ENCODE data around the gene NADSYN1.

The NADSYN1 gene

GRCh38 chr11:71482746-71483364 lies 29.9 kb downstream of the NADSYN1 start:
- no peak overlapping the region for H3K4me3 ChIP-seq (ENCODE audit: low read length)
- no peak overlapping the region for H3K27ac ChIP-seq (ENCODE audit: low read length)
- no peaks in the 10 kb centered on the region for H3K9me3 ChIP-seq (ENCODE audit: insufficient read depth, low read length)
- H3K4me2 ChIP-seq (ENCODE audit: low read length), result no peak overlapping the region
- no peak overlapping the region for H2AFZ ChIP-seq (ENCODE audit: low read depth, low read length)
- H3K27me3 ChIP-seq (ENCODE audit: low read depth, low read length), result no peaks in the 10 kb centered on the region
- peaks cover 56% of the 10 kb centered on the region for H3K36me3 ChIP-seq (replicated peaks; ENCODE audit: low read depth, low read length)
- H3K79me2 ChIP-seq (ENCODE audit: low read length), result no peaks in the 10 kb centered on the region
- H4K20me1 ChIP-seq (ENCODE audit: insufficient read depth, low read length), result 0 out of 2 replicates have a peak, but pooled peaks cover 7% of the 10 kb centered on the region
- H3K4me1 ChIP-seq (ENCODE audit: low read length), result no peaks in the 10 kb centered on the region
- TF ChIP-seq CTCF (IDR thresholded peaks at IDR 0.05; ENCODE audit: low read depth, low read length), result no peak
- no peak for TF ChIP-seq EZH2phosphoT487 (IDR thresholded peaks at IDR 0.05; ENCODE audit: low read depth)
- no peak overlapping the region for H3K9ac ChIP-seq (ENCODE audit: low read length)

GRCh38 chr11:71483692-71484091 lies 30.7 kb downstream of the NADSYN1 start:
- Histone ChIP-seq H3K4me1 (ENCODE audit: low read length) (peaks cover under 1% of the 10 kb centered on the region; the same call in 1 of the 2 replicates), H2AFZ (ENCODE audit: low read depth, low read length) (no peak overlapping the region), H3K4me2 (ENCODE audit: low read length) (no peak overlapping the region), H3K27me3 (ENCODE audit: low read depth, low read length) (no peaks in the 10 kb centered on the region), H3K4me3 (ENCODE audit: low read length) (no peak overlapping the region), H3K79me2 (ENCODE audit: low read length) (no peaks in the 10 kb centered on the region), H4K20me1 (ENCODE audit: insufficient read depth, low read length) (0 out of 2 replicates have a peak, but pooled peaks cover 7% of the 10 kb centered on the region), H3K27ac (ENCODE audit: low read length) (no peak overlapping the region), H3K9ac (ENCODE audit: low read length) (no peak overlapping the region), H3K9me3 (ENCODE audit: insufficient read depth, low read length) (no peaks in the 10 kb centered on the region), H3K36me3 (replicated peaks; ENCODE audit: low read depth, low read length) (peaks cover 53% of the 10 kb centered on the region)
- TF ChIP-seq CTCF (IDR thresholded peaks at IDR 0.05; ENCODE audit: low read depth, low read length) (no peak), EZH2phosphoT487 (IDR thresholded peaks at IDR 0.05; ENCODE audit: low read depth) (no peak)

GRCh38 chr11:71484248-71485062 lies 31.5 kb downstream of the NADSYN1 start:
- H3K79me2 ChIP-seq (ENCODE audit: low read length), result no peaks in the 10 kb centered on the region
- no peak overlapping the region for H3K4me3 ChIP-seq (ENCODE audit: low read length)
- no peaks in the 10 kb centered on the region for H3K9me3 ChIP-seq (ENCODE audit: insufficient read depth, low read length)
- no peak overlapping the region for H3K4me2 ChIP-seq (ENCODE audit: low read length)
- TF ChIP-seq EZH2phosphoT487 (IDR thresholded peaks at IDR 0.05; ENCODE audit: low read depth) (no peak), CTCF (IDR thresholded peaks at IDR 0.05; ENCODE audit: low read depth, low read length) (no peak)
- H3K27me3 ChIP-seq (ENCODE audit: low read depth, low read length), result no peaks in the 10 kb centered on the region
- peaks cover 51% of the 10 kb centered on the region for H3K36me3 ChIP-seq (replicated peaks; ENCODE audit: low read depth, low read length)
- H2AFZ ChIP-seq (ENCODE audit: low read depth, low read length), result no peak overlapping the region
- H4K20me1 ChIP-seq (ENCODE audit: insufficient read depth, low read length), result 0 out of 2 replicates have a peak, but pooled peaks cover 7% of the 10 kb centered on the region
- no peak overlapping the region for H3K9ac ChIP-seq (ENCODE audit: low read length)
- peaks cover 8% of the 10 kb centered on the region for H3K4me1 ChIP-seq (ENCODE audit: low read length)
- no peak overlapping the region for H3K27ac ChIP-seq (ENCODE audit: low read length)

- Histone ChIP-seq H4K20me1 (ENCODE audit: insufficient read depth, low read length) (0 out of 2 replicates have a peak, but pooled peaks cover 7% of the 10 kb centered on the region), H3K9me3 (ENCODE audit: insufficient read depth, low read length) (no peaks in the 10 kb centered on the region), H3K4me1 (ENCODE audit: low read length) (peaks cover 12% of the 10 kb centered on the region), H3K79me2 (ENCODE audit: low read length) (no peaks in the 10 kb centered on the region), H3K36me3 (replicated peaks; ENCODE audit: low read depth, low read length) (peaks cover 47% of the 10 kb centered on the region), H3K27me3 (ENCODE audit: low read depth, low read length) (no peaks in the 10 kb centered on the region), H3K4me2 (ENCODE audit: low read length) (no peak overlapping the region), H3K4me3 (ENCODE audit: low read length) (no peak overlapping the region), H3K27ac (ENCODE audit: low read length) (no peak overlapping the region), H3K9ac (ENCODE audit: low read length) (no peak overlapping the region), H2AFZ (ENCODE audit: low read depth, low read length) (no peak overlapping the region)
- TF ChIP-seq EZH2phosphoT487 (IDR thresholded peaks at IDR 0.05; ENCODE audit: low read depth) (no peak), CTCF (IDR thresholded peaks at IDR 0.05; ENCODE audit: low read depth, low read length) (no peak)
Observed at GRCh38 chr11:71485063-71485399, 32.0 kb downstream of the NADSYN1 start.
